Measurements from ENCODE around the gene LINS1. TPM values are rescaled to one million over a fixed set of nuclear protein-coding genes. Genes with fewer than 3 reads are reported as not detected.

Gene LINS1
- total and polyA plus RNA-seq, 2 of the 8 experiments (the other 6 are each of a cell fraction or from before 2014, with no cell fraction given), result 4.2 to 8.1 TPM

DNA sequence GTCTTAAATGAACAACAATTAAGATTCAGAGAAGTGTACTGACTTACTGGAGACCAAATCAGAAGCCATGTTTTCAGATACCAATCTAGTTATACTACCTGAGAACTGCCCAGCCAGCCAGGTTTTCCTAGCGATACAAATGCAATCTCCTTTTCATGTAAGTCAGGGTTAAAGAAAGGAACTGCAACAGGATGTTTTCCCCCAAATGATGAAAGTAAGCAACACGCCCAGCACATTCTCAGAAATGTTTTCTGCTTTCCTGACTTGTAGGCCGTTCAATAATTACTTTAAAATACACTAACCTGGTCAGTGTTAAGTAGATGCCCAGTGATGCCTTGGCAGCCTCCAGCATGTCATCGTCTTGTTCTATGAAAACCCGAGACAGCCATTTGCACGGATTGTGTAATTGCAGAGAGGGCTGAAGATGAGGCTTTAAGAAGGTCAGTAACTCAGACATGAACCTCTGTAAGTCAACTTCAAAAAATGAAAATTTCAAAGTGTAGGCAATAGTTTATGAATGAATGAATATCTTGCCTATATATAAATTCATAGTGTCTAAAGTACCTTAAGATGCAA, 30.3 kb downstream of the LINS1 start:
- WGBS, 2 experiments (ENCODE audit: extremely low coverage in 1 of 2, insufficient coverage in 1 of 2, insufficient read length in 1 of 2, insufficient replicate concordance in 2 of 2, low coverage in 1 of 2, low lambda C conversion rate in 2 of 2, missing lambda C conversion rate in 1 of 2), result 90% methylated on average over 6 of the region's 6 CpGs; no CpG with 5 or more reads in 1 of the 2 experiments
- TF ChIP-seq NRF1 (IDR thresholded peaks at IDR 0.05; ENCODE audit: low read depth, low read length) (no peak), TAF7 (optimal IDR thresholded peaks at IDR 0.05; ENCODE audit: borderline replicate concordance, low read depth, low read length) (no peak), CTCF (IDR thresholded peaks at IDR 0.05; ENCODE audit: control extremely low read depth in 1 of 3, insufficient read depth in 1 of 3, low read depth in 1 of 3, low read length in 3 of 3) (no peak), FOSL1 (IDR thresholded peaks at IDR 0.05; ENCODE audit: insufficient read depth, low read depth, low read length) (no peak), POLR2AphosphoS5 (IDR thresholded peaks at IDR 0.05; ENCODE audit: low read depth, low read length) (no peak), JUND (IDR thresholded peaks at IDR 0.05; ENCODE audit: low read length) (no peak), JUN (IDR thresholded peaks at IDR 0.05; ENCODE audit: low read depth, low read length) (no peak), MAFK (IDR thresholded peaks at IDR 0.05; ENCODE audit: low read depth, low read length) (no peak), CREB1 (IDR thresholded peaks at IDR 0.05) (no peak), KDM5A (IDR thresholded peaks at IDR 0.05; ENCODE audit: low read length) (no peak), EGR1 (IDR thresholded peaks at IDR 0.05; ENCODE audit: borderline replicate concordance, low read depth, low read length) (no peak), POLR2A (IDR thresholded peaks at IDR 0.05; ENCODE audit: control extremely low read depth in 1 of 2, low read depth in 2 of 2, low read length in 2 of 2) (no peak), SP1 (IDR thresholded peaks at IDR 0.05; ENCODE audit: low read depth, low read length) (no peak)

More for the DNA sequence above, 30.3 kb downstream of the LINS1 start:
- Histone ChIP-seq H3K18ac (ENCODE audit: extremely low read depth, low read length) (no peak overlapping the region), H3K9me3 (ENCODE audit: insufficient read depth in 2 of 2, low read depth in 1 of 2, low read length in 1 of 2) (no peaks in the 10 kb centered on the region), H3K23ac (ENCODE audit: insufficient read length) (no peak overlapping the region), H4K5ac (ENCODE audit: insufficient read length, low read depth, low read length) (no peak overlapping the region), H3K27me3 (replicated peaks in 1 of 4; ENCODE audit: control insufficient read depth in 3 of 4, extremely low read depth in 1 of 4, insufficient read depth in 3 of 4, low read length in 3 of 4) (no peaks in the 10 kb centered on the region), H4K20me1 (replicated peaks in 1 of 2; ENCODE audit: control insufficient read depth in 1 of 2, insufficient read depth in 2 of 2, low read length in 2 of 2) (no peaks in the 10 kb centered on the region), H3K79me2 (ENCODE audit: control insufficient read depth in 1 of 2, insufficient read depth in 2 of 2, low read length in 2 of 2) (no peaks in the 10 kb centered on the region), H3K14ac (ENCODE audit: insufficient read length) (no peak overlapping the region), H2BK5ac (ENCODE audit: low read depth, low read length) (no peak overlapping the region), H2BK12ac (ENCODE audit: low read depth, low read length) (no peak overlapping the region), H3K4me1 (replicated peaks in 1 of 4; ENCODE audit: control insufficient read depth in 3 of 4, insufficient read depth in 4 of 4, low read length in 3 of 4) (no peaks in the 10 kb centered on the region), H3K4me2 (ENCODE audit: insufficient read depth in 1 of 2, low read depth in 2 of 2, low read length in 2 of 2) (no peak overlapping the region), H2BK15ac (ENCODE audit: low read length) (no peak overlapping the region), H2AK5ac (ENCODE audit: low read depth, low read length) (no peak overlapping the region), H2BK120ac (replicated peaks; ENCODE audit: low read depth, low read length) (no peak overlapping the region), H3K36me3 (ENCODE audit: control insufficient read depth in 2 of 4, insufficient read depth in 4 of 4, low read length in 3 of 4) (peaks cover 0 to 4% (median 0%) of the 10 kb centered on the region in 4 experiments; a peak in 2 of 8 replicates), H2AFZ (ENCODE audit: low read length) (no peak overlapping the region), H4K91ac (replicated peaks; ENCODE audit: insufficient read length, low read length) (no peak overlapping the region), H3K27ac (ENCODE audit: low read depth, low read length) (no peak overlapping the region), H2BK20ac (ENCODE audit: low read length) (no peak overlapping the region), H3K23me2 (ENCODE audit: low read depth, low read length) (no peaks in the 10 kb centered on the region), H3K4me3 (ENCODE audit: extremely low read depth in 1 of 4, insufficient read depth in 2 of 4, low read depth in 3 of 4, low read length in 4 of 4) (no peak overlapping the region), H3K79me1 (ENCODE audit: low read depth, low read length) (no peaks in the 10 kb centered on the region), H3K9ac (replicated peaks in 1 of 4; ENCODE audit: extremely low read depth in 1 of 4, low read depth in 3 of 4, low read length in 3 of 4) (no peak overlapping the region), H4K8ac (ENCODE audit: extremely low read depth, insufficient read depth, low read length) (no peak overlapping the region), H3K4ac (replicated peaks; ENCODE audit: insufficient read length, low read depth, low read length) (no peak overlapping the region), H3K56ac (replicated peaks; ENCODE audit: insufficient read length, low read depth, low read length) (no peak overlapping the region)
- DNase-seq (ENCODE audit: low read depth in 1 of 2, low spot score in 2 of 2) (no peak), FAIRE-seq (no peak)
- ChIA-PET CTCF (ENCODE audit: partially characterized antibody) (interaction anchor here (0.8 to 1.5 kb wide), 5 partner anchors 54 to 334 kb away, joined by 3 read pairs; no protein-coding TSS in a partner anchor), POLR2A (ENCODE audit: partially characterized antibody) (no interaction called here)

Measured in H1 (cell line).